ENCODE results near the gene ETFB. TPM values are rescaled to one million over a fixed set of nuclear protein-coding genes. Genes with fewer than 3 reads are reported as not detected.

The ETFB gene
- total RNA-seq, 1 donor from 2014 or later = 55.1 TPM

DNA sequence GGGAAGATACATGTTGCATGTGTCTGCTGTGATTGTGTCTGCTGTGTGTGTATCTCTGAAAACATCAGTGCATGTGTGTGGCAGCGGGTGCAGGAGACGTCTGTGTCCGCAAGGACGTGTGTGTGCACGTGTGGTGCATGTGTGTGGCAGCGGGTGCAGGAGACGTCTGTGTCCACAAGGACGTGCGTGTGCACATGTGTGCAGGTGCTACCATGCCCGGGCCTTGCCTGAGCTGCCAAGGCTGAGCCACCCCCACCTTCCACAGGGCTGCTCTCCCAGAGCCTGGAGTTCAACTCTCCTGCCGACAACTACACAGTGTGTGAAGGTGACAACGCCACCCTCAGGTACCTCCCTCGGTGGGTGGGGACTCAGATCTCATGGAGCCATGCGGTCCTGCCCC is 44.4 kb downstream of the ETFB start:
- no peaks in the 10 kb centered on the region for H3K9me3 Mint-ChIP-seq (ENCODE audit: unreplicated experiment)
- TF ChIP-seq CTCF (IDR thresholded peaks at IDR 0.05; ENCODE audit: unreplicated experiment) = no peak
- no peaks in the 10 kb centered on the region for H3K4me1 Mint-ChIP-seq (ENCODE audit: unreplicated experiment)

GRCh38 chr19:51320280-51320657 is 45.9 kb downstream of the ETFB start:
- Mint-ChIP-seq H3K9me3 (ENCODE audit: unreplicated experiment) (no peaks in the 10 kb centered on the region), H3K27me3 (ENCODE audit: unreplicated experiment) (peaks cover 13% of the 10 kb centered on the region), H3K27ac (ENCODE audit: unreplicated experiment) (no peak overlapping the region), H3K4me1 (ENCODE audit: unreplicated experiment) (no peaks in the 10 kb centered on the region), H3K36me3 (ENCODE audit: low read depth, unreplicated experiment) (peaks cover 36% of the 10 kb centered on the region), H3K4me3 (ENCODE audit: unreplicated experiment) (peak overlapping the region; percentile 48)
- no peak for DNase-seq (ENCODE audit: low spot score)
- no peak for TF ChIP-seq CTCF (IDR thresholded peaks at IDR 0.05; ENCODE audit: unreplicated experiment)

More for the DNA sequence above, 44.4 kb downstream of the ETFB start:
- no peak for DNase-seq (ENCODE audit: low spot score)
- H3K27me3 Mint-ChIP-seq (ENCODE audit: unreplicated experiment) = peaks cover 20% of the 10 kb centered on the region
- H3K27ac Mint-ChIP-seq (ENCODE audit: unreplicated experiment) = no peak overlapping the region
- no peak overlapping the region for H3K4me3 Mint-ChIP-seq (ENCODE audit: unreplicated experiment)
- peaks cover 43% of the 10 kb centered on the region for H3K36me3 Mint-ChIP-seq (ENCODE audit: low read depth, unreplicated experiment)

- H3K9me3 Mint-ChIP-seq (ENCODE audit: unreplicated experiment) = peaks cover under 1% of the 10 kb centered on the region
- H3K36me3 Mint-ChIP-seq (ENCODE audit: low read depth, unreplicated experiment) = peaks cover 37% of the 10 kb centered on the region
- DNase-seq (ENCODE audit: low spot score) = no peak
- no peak overlapping the region for H3K4me3 Mint-ChIP-seq (ENCODE audit: unreplicated experiment)
- no peak for TF ChIP-seq CTCF (IDR thresholded peaks at IDR 0.05; ENCODE audit: unreplicated experiment)
- H3K27ac Mint-ChIP-seq (ENCODE audit: unreplicated experiment) = no peak overlapping the region
- peaks cover 13% of the 10 kb centered on the region for H3K27me3 Mint-ChIP-seq (ENCODE audit: unreplicated experiment)
- peaks cover 2% of the 10 kb centered on the region for H3K4me1 Mint-ChIP-seq (ENCODE audit: unreplicated experiment)
These were observed 46.4 kb downstream of the ETFB start for GRCh38 chr19:51319649-51320279.

DNA sequence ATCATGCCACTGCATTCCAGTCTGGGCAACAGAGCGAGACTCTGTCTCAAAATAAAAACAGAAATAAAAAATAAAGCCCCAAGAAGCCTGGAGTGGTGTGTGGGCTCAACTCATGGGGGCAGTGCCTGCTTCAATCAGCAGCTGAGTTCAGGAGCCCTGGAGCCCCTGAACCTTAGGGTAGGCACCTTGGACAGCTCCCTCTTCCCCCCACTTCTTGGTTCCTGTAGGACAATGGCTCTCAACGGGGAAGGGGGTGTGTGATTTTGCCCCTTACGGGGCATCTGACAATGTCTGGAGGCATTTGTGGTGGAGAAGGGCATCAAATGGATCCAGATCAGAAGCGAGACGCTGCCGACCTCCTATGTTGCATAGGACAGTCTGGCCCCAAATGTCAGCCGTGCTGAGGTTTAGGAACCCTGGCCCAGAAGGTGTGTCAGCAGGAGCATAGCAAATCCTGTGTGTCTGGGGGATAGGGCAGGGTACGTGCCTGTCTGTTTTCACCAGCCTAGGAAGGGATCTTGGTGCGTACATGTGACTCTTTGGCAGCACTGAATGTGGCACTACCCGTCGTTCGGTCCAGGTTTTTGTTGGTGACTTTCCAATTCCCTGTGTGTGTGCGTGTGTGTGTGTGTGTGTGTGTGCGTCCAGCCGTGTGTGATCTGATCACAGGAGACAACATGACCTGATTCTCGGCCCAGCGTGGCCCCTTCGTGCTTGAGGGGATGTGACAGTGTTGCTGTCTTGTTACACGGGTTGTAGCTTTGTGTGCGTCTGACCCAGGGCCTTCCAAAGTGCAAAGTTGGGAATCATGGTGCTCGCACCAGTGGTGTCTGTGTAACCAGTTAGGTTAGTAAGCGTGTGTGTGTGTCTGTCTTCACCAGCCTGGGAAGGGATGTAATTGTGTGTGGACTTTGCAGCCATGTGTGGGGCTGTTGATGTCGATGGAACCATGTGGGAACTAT is 47.2 kb downstream of the ETFB start:
- Mint-ChIP-seq H3K27ac (ENCODE audit: unreplicated experiment) (no peak overlapping the region), H3K4me1 (ENCODE audit: unreplicated experiment) (peaks cover 4% of the 10 kb centered on the region)

More for the DNA sequence above, 47.2 kb downstream of the ETFB start:
- DNase-seq (ENCODE audit: low spot score) = no peak
- peaks cover 4% of the 10 kb centered on the region for H3K9me3 Mint-ChIP-seq (ENCODE audit: unreplicated experiment)
- no peak for TF ChIP-seq CTCF (IDR thresholded peaks at IDR 0.05; ENCODE audit: unreplicated experiment)
- peaks cover 14% of the 10 kb centered on the region for H3K27me3 Mint-ChIP-seq (ENCODE audit: unreplicated experiment)
- H3K4me3 Mint-ChIP-seq (ENCODE audit: unreplicated experiment) = peak overlapping the region; percentile 31
- H3K36me3 Mint-ChIP-seq (ENCODE audit: low read depth, unreplicated experiment) = peaks cover 36% of the 10 kb centered on the region

Measured in endothelial cell (in vitro differentiated cells).